BJ (cell line): ENCODE data around the gene DUSP15. TPM values are rescaled to one million over a fixed set of nuclear protein-coding genes. Genes with fewer than 3 reads are reported as not detected.

ENCODE experiments used
- CTCF ChIA-PET: fragments of 350-600 bp; formaldehyde crosslinking; extraction: SDS; loops from one replicate; lab custom pipeline; 2021; ENCODE audit warnings: antibody characterized with exemption, inconsistent platforms; lab: Yijun Ruan, JAX
- POLR2A ChIA-PET: fragments of 300-600 bp; sonication (Branson Sonifier 250); formaldehyde crosslinking; extraction: SDS; loops from one replicate; lab custom pipeline; 2021; ENCODE audit warnings: antibody characterized with exemption; lab: Charles Lee
- DNase-seq: peaks from one replicate; pipeline ENCODE4 v3.0.0-alpha.2; 2011; ENCODE audit warnings: low read depth
- H3K27me3 ChIP-seq: 2 replicates; pipeline ENCODE4 v1.6.0; 2011; ENCODE audit warnings: low read length; ENCODE audit not compliant: control insufficient read depth, insufficient read depth
- H3K36me3 ChIP-seq: 2 replicates; pipeline ENCODE4 v1.5.1; 2011; ENCODE audit warnings: low read length; ENCODE audit not compliant: control insufficient read depth, insufficient read depth
- H3K4me3 ChIP-seq: 2 replicates; pipeline ENCODE4 v1.5.1; 2011; ENCODE audit warnings: low read depth, mild to moderate bottlenecking, control low read depth, low read length
- polyA plus RNA-seq: library from polyadenylated mRNA; depleted of rRNA; stranded (reverse); fragments of >200 nt; gene quantifications from 2 replicates; pipeline ENCODE4 v1.2.3, GENCODE V29; 2011
- TF ChIP-seq, protein P1 (sequence below): IDR thresholded peaks from 2 replicates; pipeline ENCODE4 v1.5.1; 2011; ENCODE audit warnings: low read depth, mild to moderate bottlenecking, control low read depth, inconsistent platforms, low read length, moderate library complexity; ENCODE audit not compliant: insufficient read depth

DUSP15 gene
- polyA plus RNA-seq, 1 experiment = 0.09 TPM

DNA sequence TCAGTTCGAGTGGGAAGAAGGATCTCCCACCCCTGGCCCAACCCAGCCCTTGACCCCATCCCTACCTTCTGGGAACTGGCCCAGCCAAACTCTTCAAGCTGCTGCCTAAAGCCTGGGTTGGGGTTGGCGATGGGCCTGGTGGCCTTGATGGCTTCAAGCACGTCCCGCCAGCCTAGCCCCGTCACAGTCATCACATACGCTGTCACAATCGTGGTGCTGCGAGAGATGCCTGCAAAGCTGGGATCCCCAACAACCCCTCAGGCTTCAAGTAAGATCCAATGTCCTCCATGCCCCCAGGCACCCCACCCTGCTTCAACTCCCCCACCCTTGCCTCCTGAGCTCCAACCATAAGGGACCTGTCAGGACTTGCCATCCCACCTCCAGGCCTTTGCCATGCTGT is 7.8 kb downstream of the DUSP15 start:
- POLR2A ChIA-PET = no interaction called here
- H3K27me3 ChIP-seq = peaks cover 40% of the 10 kb centered on the region
- TF ChIP-seq, protein P1, sequence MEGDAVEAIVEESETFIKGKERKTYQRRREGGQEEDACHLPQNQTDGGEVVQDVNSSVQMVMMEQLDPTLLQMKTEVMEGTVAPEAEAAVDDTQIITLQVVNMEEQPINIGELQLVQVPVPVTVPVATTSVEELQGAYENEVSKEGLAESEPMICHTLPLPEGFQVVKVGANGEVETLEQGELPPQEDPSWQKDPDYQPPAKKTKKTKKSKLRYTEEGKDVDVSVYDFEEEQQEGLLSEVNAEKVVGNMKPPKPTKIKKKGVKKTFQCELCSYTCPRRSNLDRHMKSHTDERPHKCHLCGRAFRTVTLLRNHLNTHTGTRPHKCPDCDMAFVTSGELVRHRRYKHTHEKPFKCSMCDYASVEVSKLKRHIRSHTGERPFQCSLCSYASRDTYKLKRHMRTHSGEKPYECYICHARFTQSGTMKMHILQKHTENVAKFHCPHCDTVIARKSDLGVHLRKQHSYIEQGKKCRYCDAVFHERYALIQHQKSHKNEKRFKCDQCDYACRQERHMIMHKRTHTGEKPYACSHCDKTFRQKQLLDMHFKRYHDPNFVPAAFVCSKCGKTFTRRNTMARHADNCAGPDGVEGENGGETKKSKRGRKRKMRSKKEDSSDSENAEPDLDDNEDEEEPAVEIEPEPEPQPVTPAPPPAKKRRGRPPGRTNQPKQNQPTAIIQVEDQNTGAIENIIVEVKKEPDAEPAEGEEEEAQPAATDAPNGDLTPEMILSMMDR = no peak

DNA sequence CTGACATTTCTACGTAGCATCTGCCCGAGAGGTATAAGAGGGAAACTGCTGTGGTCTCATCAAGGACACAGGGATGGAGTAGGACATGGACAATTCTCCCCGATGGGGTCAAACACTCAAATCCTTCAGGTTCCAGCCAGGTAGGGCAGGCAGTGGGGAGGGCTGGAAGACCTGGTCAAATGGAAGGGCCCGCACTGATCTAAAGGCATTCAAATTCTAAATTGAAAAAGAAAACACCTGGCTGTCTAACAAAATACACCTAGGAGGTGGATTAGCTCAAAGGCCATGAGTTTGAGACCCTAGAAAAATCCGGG is 8.2 kb downstream of the DUSP15 start:
- TF ChIP-seq, protein P1 = no peak
- peaks cover 42% of the 10 kb centered on the region for H3K27me3 ChIP-seq
- DNase-seq = no peak
- CTCF ChIA-PET = interaction anchor here (1.3 to 5.2 kb wide), 3 partner anchors 10 to 169 kb away, joined by 6 to 54 read pairs (median 11); no protein-coding TSS in a partner anchor
- POLR2A ChIA-PET = no interaction called here
- no peaks in the 10 kb centered on the region for H3K36me3 ChIP-seq
- no peak overlapping the region for H3K4me3 ChIP-seq

More for the DNA sequence above, 7.8 kb downstream of the DUSP15 start:
- Histone ChIP-seq H3K4me3 (no peak overlapping the region), H3K36me3 (no peaks in the 10 kb centered on the region)
- CTCF ChIA-PET = interaction anchor here (1.1 to 5.2 kb wide), 4 partner anchors 10 to 229 kb away, joined by 3 to 54 read pairs (median 8); no protein-coding TSS in a partner anchor
- DNase-seq = no peak

DNA sequence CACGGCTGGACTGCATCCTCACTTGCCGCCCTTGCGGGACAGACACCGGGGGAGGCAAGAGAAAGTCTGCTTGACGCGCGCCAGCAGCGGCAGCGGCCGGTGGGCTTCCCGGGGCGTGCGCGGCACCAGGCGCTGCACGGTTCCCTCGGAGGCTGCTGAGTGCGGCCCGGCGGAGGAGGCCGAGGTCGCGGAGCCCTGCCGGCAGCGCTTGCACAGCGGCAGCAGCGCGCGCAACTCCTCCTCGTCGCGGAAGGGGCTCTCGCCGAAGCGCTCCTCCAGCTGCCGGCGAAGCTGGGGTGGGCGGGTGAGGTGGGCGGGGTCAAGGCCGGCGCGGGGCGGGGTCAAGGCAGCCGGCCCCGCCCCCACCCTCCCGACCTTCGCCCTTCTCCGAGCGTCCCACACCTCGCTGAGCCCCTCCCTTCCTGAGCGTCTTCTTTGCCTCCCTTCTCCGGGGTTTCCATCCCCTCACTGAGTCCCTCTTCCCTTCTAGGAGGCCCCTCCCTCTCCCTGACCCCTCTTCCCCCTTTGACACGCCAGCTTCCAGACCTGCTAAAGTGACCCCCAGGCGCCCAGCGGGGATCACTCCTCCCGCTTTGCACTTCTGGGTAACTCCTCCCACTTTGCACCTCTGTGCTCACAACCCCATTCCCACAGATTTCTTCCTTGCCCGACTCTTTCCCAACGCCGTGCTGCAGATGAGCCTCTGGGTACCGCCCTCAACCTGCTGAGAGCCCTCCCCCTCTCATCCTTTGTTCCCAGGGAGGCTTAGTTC is 8.8 kb downstream of the DUSP15 start:
- Histone ChIP-seq H3K4me3 (peak overlapping the region; percentile 33), H3K27me3 (peaks cover 42% of the 10 kb centered on the region), H3K36me3 (no peaks in the 10 kb centered on the region)
- ChIA-PET CTCF (interaction anchor here (1.0 to 5.2 kb wide), 5 partner anchors 9 to 173 kb away, joined by 3 to 54 read pairs (median 5); no protein-coding TSS in a partner anchor), POLR2A (no interaction called here)
- DNase-seq = no peak
- TF ChIP-seq, protein P1 = no peak

DNA sequence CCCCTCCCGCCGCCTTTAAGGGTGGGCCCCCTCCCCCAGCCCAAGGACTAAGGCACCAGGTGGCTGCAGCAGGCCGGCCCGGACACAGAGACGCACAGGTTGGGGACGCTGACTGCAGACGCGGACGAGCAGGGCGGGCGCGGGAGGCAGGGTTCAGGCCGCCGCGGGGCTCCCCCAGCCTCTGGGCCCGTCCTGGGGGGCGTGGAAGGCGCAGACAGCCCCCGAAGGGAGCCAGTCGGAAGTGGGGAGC is 9.3 kb downstream of the DUSP15 start:
- Histone ChIP-seq H3K4me3 (peak overlapping the region; percentile 33), H3K36me3 (no peaks in the 10 kb centered on the region), H3K27me3 (peaks cover 43% of the 10 kb centered on the region)
- CTCF ChIA-PET = interaction anchor here (1.0 to 5.2 kb wide), 4 partner anchors 9 to 174 kb away, joined by 3 to 54 read pairs (median 4); no protein-coding TSS in a partner anchor
- no peak for DNase-seq
- TF ChIP-seq, protein P1 = no peak
- POLR2A ChIA-PET = no interaction called here

DNA sequence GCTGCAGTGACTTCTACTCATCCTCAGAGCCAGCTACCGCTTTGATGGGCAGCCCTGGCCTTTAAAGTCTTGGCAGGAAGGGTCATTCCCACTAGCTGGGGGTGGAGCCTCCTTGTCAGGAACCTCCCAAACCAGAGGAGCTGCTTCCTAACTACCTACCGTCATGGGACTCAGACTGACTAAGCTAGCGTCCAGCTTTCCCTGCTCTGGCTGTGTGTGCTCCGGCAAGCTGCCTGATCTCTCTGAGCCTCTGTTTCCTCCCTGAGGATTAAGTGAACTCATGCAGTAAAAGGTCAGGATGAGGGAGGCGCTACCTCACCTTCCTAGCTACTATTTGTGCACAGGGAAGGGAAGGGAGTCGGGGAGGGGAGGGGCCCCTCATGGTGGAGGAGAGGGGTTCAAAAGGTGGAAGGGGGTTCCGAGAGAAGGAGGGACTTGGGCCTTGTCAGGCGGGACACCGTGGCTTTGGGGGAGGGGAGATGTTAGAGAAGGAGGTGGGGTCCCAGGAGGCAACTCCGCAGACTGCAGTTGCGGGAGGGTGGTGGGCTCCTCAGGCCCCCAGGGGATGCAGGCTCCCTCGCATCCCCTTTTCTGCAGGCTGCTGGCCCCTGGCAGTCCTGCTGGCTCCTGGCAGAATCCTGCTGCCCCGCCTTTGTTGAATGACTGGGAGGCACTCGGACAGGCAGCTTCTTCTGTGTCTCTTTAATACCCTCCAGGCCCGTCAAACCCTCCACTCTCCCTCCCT is 9.8 kb downstream of the DUSP15 start:
- CTCF ChIA-PET = interaction anchor here (1.0 to 5.2 kb wide), 7 partner anchors 8 to 174 kb away, joined by 3 to 54 read pairs (median 5); no protein-coding TSS in a partner anchor
- Histone ChIP-seq H3K27me3 (peaks cover 42% of the 10 kb centered on the region), H3K36me3 (no peaks in the 10 kb centered on the region), H3K4me3 (no peak overlapping the region; the same call in 1 of the 2 replicates)
- no peak for DNase-seq
- POLR2A ChIA-PET = no interaction called here
- TF ChIP-seq, protein P1 = no peak
